PFSK-1 (cell line): ENCODE data around the gene SLC6A6.

Source experiments
- FOXP2 ChIP-seq: optimal IDR thresholded peaks from 2 replicates; pipeline ENCODE3; 2011; ENCODE audit warnings: borderline replicate concordance, control low read depth, inconsistent platforms; ENCODE audit not compliant: insufficient read depth; ENCODE audit errors: extremely low read length, extremely low read depth
- POLR2AphosphoS5 ChIP-seq: IDR thresholded peaks from 2 replicates; pipeline ENCODE4 v1.6.1; 2012; ENCODE audit warnings: low read depth, mild to moderate bottlenecking, control low read depth, low read length, moderate library complexity
- REST ChIP-seq, 2 experiments: IDR thresholded peaks; 2 replicates each; pipeline versions ENCODE4 v1.6.1 to v1.8.0; 2011 to 2012; ENCODE audit warnings: low read depth in 2 of 2, low read length in 2 of 2, control low read depth in 1 of 2, inconsistent platforms in 1 of 2, mild to moderate bottlenecking in 1 of 2, moderate library complexity in 1 of 2; ENCODE audit not compliant: insufficient read depth in 1 of 2
- TAF1 ChIP-seq: IDR thresholded peaks from 2 replicates; pipeline ENCODE4 v1.6.1; 2012; ENCODE audit warnings: low read length, control low read depth, borderline replicate concordance; ENCODE audit not compliant: insufficient read depth

DNA sequence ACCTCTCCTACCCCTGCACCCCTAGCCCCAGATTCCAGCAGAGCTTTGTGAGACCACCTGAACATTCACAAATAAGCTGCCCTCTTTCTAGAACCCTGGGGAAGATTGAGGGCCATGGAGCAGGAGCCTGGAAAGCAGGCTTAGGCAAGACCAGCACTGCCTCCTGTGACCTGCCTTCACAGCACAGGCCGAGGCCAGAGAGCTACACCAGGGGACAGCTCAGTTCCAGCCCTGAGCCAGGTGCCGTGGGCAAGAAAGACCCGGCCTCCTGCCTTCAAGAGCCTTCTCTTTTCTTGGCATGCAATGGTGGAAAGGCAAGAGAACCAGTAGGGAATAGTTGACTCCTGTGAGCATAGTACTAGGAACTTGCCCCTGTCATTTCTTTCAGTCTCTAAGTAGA is 48.1 kb downstream of the SLC6A6 start:
- TF ChIP-seq REST (IDR thresholded peaks at IDR 0.05; ENCODE audit: insufficient read depth in 1 of 2, low read depth in 2 of 2, low read length in 2 of 2) (no peak), TAF1 (no peak), POLR2AphosphoS5 (no peak), FOXP2 (no peak)
